ENCODE measurements around the gene KCNQ2. TPM values are rescaled to one million over a fixed set of nuclear protein-coding genes. Genes with fewer than 3 reads are reported as not detected.
"Not testable (repeated sequence)": the region's sequence is repeated elsewhere in the genome, so short reads cannot be mapped to it uniquely, and the experiment has no call there.

Gene KCNQ2
- total RNA-seq, 1 donor from 2014 or later: 11.5 TPM

GRCh38 chr20:63518351-63518861 lies 46.0 kb upstream of the KCNQ2 start:
- peaks cover 2% of the 10 kb centered on the region for H3K4me1 Mint-ChIP-seq (ENCODE audit: low read depth, unreplicated experiment)
- H3K36me3 ChIP-seq (ENCODE audit: insufficient read depth, low read length): no peaks in the 10 kb centered on the region
- peaks cover 23% of the 10 kb centered on the region for H4K20me1 ChIP-seq (ENCODE audit: insufficient read depth, low read length)
- peaks cover 2% of the 10 kb centered on the region for H3K27me3 Mint-ChIP-seq (ENCODE audit: low read depth, unreplicated experiment)
- no peak for FAIRE-seq
- H3K27ac Mint-ChIP-seq (ENCODE audit: unreplicated experiment): no peak overlapping the region
- H3K4me1 ChIP-seq (ENCODE audit: insufficient read depth, low read length): peaks cover 14% of the 10 kb centered on the region
- no peak overlapping the region for H3K27ac ChIP-seq (ENCODE audit: low read depth, low read length)
- no peak overlapping the region for H3K9ac ChIP-seq (ENCODE audit: low read length)
- peaks cover 28% of the 10 kb centered on the region for H3K79me2 ChIP-seq (ENCODE audit: insufficient read depth, low read length)
- no peaks in the 10 kb centered on the region for H3K9me3 ChIP-seq (ENCODE audit: insufficient read depth, low read depth, low read length)
- DNase-seq (ENCODE audit: low read depth): no peak
- H3K4me3 Mint-ChIP-seq (ENCODE audit: unreplicated experiment): peak overlapping the region; percentile 82
- H3K9me3 Mint-ChIP-seq (ENCODE audit: unreplicated experiment): peaks cover 2% of the 10 kb centered on the region
- H3K36me3 Mint-ChIP-seq (ENCODE audit: low read depth, unreplicated experiment): peaks cover 7% of the 10 kb centered on the region
- TF ChIP-seq EZH2 (IDR thresholded peaks at IDR 0.05; ENCODE audit: insufficient read depth, low read length): no peak
- no peak for TF ChIP-seq CTCF (IDR thresholded peaks at IDR 0.05; ENCODE audit: insufficient read depth, low read depth, low read length)
- no peak overlapping the region for H3K4me3 ChIP-seq (ENCODE audit: insufficient read depth, low read depth, low read length)
- no peak overlapping the region for H2AFZ ChIP-seq (ENCODE audit: low read depth, low read length)
- H3K27me3 ChIP-seq (ENCODE audit: insufficient read depth, low read length): no peaks in the 10 kb centered on the region
- no peak overlapping the region for H3K4me2 ChIP-seq (ENCODE audit: low read length)

GRCh38 chr20:63517376-63518309 lies 45.2 kb upstream of the KCNQ2 start:
- peaks cover 1% of the 10 kb centered on the region for H3K4me1 Mint-ChIP-seq (ENCODE audit: low read depth, unreplicated experiment)
- peak overlapping the region; percentile 70 for H3K4me3 Mint-ChIP-seq (ENCODE audit: unreplicated experiment)
- no peak overlapping the region for H3K27ac Mint-ChIP-seq (ENCODE audit: unreplicated experiment)
- H3K36me3 Mint-ChIP-seq (ENCODE audit: low read depth, unreplicated experiment): peaks cover 8% of the 10 kb centered on the region
- Histone ChIP-seq H4K20me1 (ENCODE audit: insufficient read depth, low read length) (peaks cover 16% of the 10 kb centered on the region), H3K27me3 (ENCODE audit: insufficient read depth, low read length) (peaks cover 2% of the 10 kb centered on the region), H3K4me3 (ENCODE audit: insufficient read depth, low read depth, low read length) (no peak overlapping the region), H3K4me2 (ENCODE audit: low read length) (no peak overlapping the region), H3K27ac (ENCODE audit: low read depth, low read length) (no peak overlapping the region), H3K36me3 (ENCODE audit: insufficient read depth, low read length) (no peaks in the 10 kb centered on the region), H2AFZ (ENCODE audit: low read depth, low read length) (no peak overlapping the region), H3K9me3 (ENCODE audit: insufficient read depth, low read depth, low read length) (peaks cover 3% of the 10 kb centered on the region), H3K4me1 (ENCODE audit: insufficient read depth, low read length) (peaks cover 14% of the 10 kb centered on the region), H3K79me2 (ENCODE audit: insufficient read depth, low read length) (peaks cover 23% of the 10 kb centered on the region), H3K9ac (ENCODE audit: low read length) (no peak overlapping the region)
- TF ChIP-seq CTCF (IDR thresholded peaks at IDR 0.05; ENCODE audit: insufficient read depth, low read depth, low read length): no peak
- no peak for TF ChIP-seq EZH2 (IDR thresholded peaks at IDR 0.05; ENCODE audit: insufficient read depth, low read length)
- H3K9me3 Mint-ChIP-seq (ENCODE audit: unreplicated experiment): peaks cover 5% of the 10 kb centered on the region
- FAIRE-seq (no peak), DNase-seq (ENCODE audit: low read depth) (no peak)
- peaks cover 2% of the 10 kb centered on the region for H3K27me3 Mint-ChIP-seq (ENCODE audit: low read depth, unreplicated experiment)

DNA sequence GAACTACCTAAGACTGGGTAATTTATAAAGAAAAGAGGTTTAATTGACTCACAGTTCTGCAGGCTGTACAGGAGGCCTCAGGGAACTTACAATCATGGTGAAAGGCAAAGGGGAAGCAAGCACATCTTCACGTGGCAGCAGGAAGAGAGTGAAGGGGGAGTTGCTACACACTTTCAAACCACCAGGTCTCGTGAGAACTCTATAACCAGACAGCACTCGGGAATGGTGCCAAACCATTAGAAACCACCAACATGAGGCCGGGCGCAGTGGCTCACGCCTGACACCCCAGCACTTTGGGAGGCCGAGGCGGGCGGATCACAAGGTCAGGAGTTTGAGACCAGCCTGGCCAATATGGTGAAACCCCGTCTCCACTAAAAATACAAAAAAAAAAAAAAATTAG lies 42.1 kb upstream of the KCNQ2 start:
- not testable (repeated sequence) for H2AFZ ChIP-seq (ENCODE audit: low read depth, low read length); DNase-seq (ENCODE audit: low read depth); H3K4me3 ChIP-seq (ENCODE audit: insufficient read depth, low read depth, low read length); H3K27me3 ChIP-seq (ENCODE audit: insufficient read depth, low read length); H3K27ac ChIP-seq (ENCODE audit: low read depth, low read length); FAIRE-seq; H3K9ac ChIP-seq (ENCODE audit: low read length); H3K4me3 Mint-ChIP-seq (ENCODE audit: unreplicated experiment); H3K9me3 Mint-ChIP-seq (ENCODE audit: unreplicated experiment); H3K36me3 ChIP-seq (ENCODE audit: insufficient read depth, low read length); H3K4me1 Mint-ChIP-seq (ENCODE audit: low read depth, unreplicated experiment); H3K27me3 Mint-ChIP-seq (ENCODE audit: low read depth, unreplicated experiment); H3K79me2 ChIP-seq (ENCODE audit: insufficient read depth, low read length); H3K4me2 ChIP-seq (ENCODE audit: low read length); H3K4me1 ChIP-seq (ENCODE audit: insufficient read depth, low read length); H3K27ac Mint-ChIP-seq (ENCODE audit: unreplicated experiment); H4K20me1 ChIP-seq (ENCODE audit: insufficient read depth, low read length); H3K36me3 Mint-ChIP-seq (ENCODE audit: low read depth, unreplicated experiment); H3K9me3 ChIP-seq (ENCODE audit: insufficient read depth, low read depth, low read length)
